DOHH2 (cell line): ENCODE data around the gene PKNOX1.

ENCODE experiments used
- H3F3A ChIP-seq: fragments of 200-600 bp; sonication (generic), shearing (Covaris generic); 2 replicates; pipeline ENCODE4 v1.6.0; 2016; ENCODE audit warnings: antibody characterized with exemption, mild to moderate bottlenecking; ENCODE audit not compliant: control insufficient read depth, insufficient read depth
- H3K27ac ChIP-seq: fragments of 200-600 bp; sonication (generic); 2 replicates; pipeline ENCODE4 v1.5.1; 2014; ENCODE audit warnings: low read depth, mild to moderate bottlenecking, low read length, moderate library complexity
- H3K27me3 ChIP-seq: fragments of 200-600 bp; sonication (generic); 2 replicates; pipeline ENCODE4 v1.6.1; 2014; ENCODE audit warnings: mild to moderate bottlenecking, low read length, mixed read lengths; ENCODE audit not compliant: control insufficient read depth
- H3K36me3 ChIP-seq: fragments of 200-600 bp; sonication (generic); 2 replicates; pipeline ENCODE4 v1.6.1; 2014; ENCODE audit warnings: mild to moderate bottlenecking, low read length, moderate library complexity, mixed read lengths; ENCODE audit not compliant: control insufficient read depth
- H3K4me1 ChIP-seq: fragments of 200-600 bp; sonication (generic); 2 replicates; pipeline ENCODE4 v1.6.1; 2014; ENCODE audit warnings: mild to moderate bottlenecking, low read length, mixed read lengths; ENCODE audit not compliant: control insufficient read depth
- H3K4me2 ChIP-seq: fragments of 200-600 bp; sonication (generic); 2 replicates; pipeline ENCODE4 v1.6.0; 2014; ENCODE audit warnings: mild to moderate bottlenecking, low read length, moderate library complexity
- H3K4me3 ChIP-seq: fragments of 200-600 bp; sonication (generic); 2 replicates; pipeline ENCODE4 v1.5.1; 2014; ENCODE audit warnings: mild to moderate bottlenecking, low read length, mixed read lengths
- H3K79me2 ChIP-seq: fragments of 200-600 bp; sonication (generic); 2 replicates; pipeline ENCODE4 v1.6.1; 2014; ENCODE audit warnings: mild to moderate bottlenecking, low read length, mixed read lengths; ENCODE audit not compliant: control insufficient read depth
- H3K9me2 ChIP-seq: fragments of 200-600 bp; sonication (generic); replicated peaks from 2 replicates; pipeline ENCODE4 v1.6.1; 2014; ENCODE audit warnings: mild to moderate bottlenecking, low read length, mixed read lengths; ENCODE audit not compliant: control insufficient read depth
- H3K9me3 ChIP-seq: fragments of 200-600 bp; sonication (generic); 2 replicates; pipeline ENCODE4 v1.6.1; 2014; ENCODE audit warnings: antibody characterized with exemption, low read length, mixed read lengths; ENCODE audit not compliant: control insufficient read depth, insufficient read depth
- H4K20me1 ChIP-seq: fragments of 200-600 bp; sonication (generic); 2 replicates; pipeline ENCODE4 v1.6.0; 2014; ENCODE audit warnings: low read depth, mild to moderate bottlenecking, antibody characterized with exemption, low read length, moderate library complexity; ENCODE audit not compliant: control insufficient read depth, insufficient read depth
- CTCF ChIP-seq: fragments of 200-600 bp; sonication (generic); IDR thresholded peaks from one replicate; pipeline ENCODE4 v1.5.1; 2014; ENCODE audit warnings: antibody characterized with exemption, mild to moderate bottlenecking, low read depth, low read length; ENCODE audit not compliant: poor library complexity, severe bottlenecking
- EZH2phosphoT487 ChIP-seq: fragments of 200-600 bp; sonication (generic); IDR thresholded peaks from 2 replicates; pipeline ENCODE4 v1.6.1; 2017; ENCODE audit warnings: borderline replicate concordance, mild to moderate bottlenecking, antibody characterized with exemption, low read length, moderate library complexity, mixed read lengths

The PKNOX1 gene

DNA sequence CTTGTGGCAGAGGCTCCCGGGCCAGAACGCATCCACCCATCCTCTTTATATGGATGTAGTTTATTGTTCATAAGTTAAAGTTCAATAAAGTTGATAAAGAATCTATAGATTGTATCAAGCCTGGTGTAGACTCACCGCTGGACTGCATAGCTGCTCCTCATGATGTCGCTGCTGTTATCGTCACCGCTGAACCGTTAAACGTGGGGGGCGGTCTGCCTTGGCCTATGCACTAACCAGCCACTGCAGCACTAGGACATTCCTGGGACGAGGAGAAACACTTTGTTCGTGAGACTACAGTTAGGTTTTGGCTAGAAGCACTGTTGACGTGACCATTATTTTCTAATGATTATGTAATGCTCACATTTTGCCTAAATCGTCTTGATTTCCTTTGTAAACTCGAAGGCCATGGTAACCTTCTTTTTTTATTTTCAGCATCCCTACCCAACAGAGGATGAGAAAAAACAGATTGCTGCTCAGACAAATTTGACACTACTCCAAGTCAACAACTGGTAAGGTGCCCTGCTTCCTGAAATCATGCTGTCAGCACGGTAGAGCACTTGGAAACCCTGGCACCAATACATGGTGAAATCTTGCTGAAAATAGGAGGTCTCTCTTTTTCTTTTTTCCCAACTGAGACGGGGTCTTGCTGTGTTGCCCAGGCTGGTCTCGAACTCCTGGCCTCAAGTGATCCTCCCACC is 50.2 kb downstream of the PKNOX1 start:
- peaks cover 29% of the 10 kb centered on the region for H3K36me3 ChIP-seq
- H3K4me1 ChIP-seq = peaks cover 16% of the 10 kb centered on the region
- no peaks in the 10 kb centered on the region for H3K27me3 ChIP-seq
- no peak overlapping the region for H3K4me3 ChIP-seq
- H3K9me2 ChIP-seq = no peaks in the 10 kb centered on the region
- no peak overlapping the region for H3K27ac ChIP-seq
- H3F3A ChIP-seq = 0 out of 2 replicates have a peak, but pooled peaks cover 3% of the 10 kb centered on the region
- H3K4me2 ChIP-seq = no peak overlapping the region
- H3K79me2 ChIP-seq = no peaks in the 10 kb centered on the region
- no peaks in the 10 kb centered on the region for H4K20me1 ChIP-seq
- TF ChIP-seq CTCF (no peak), EZH2phosphoT487 (no peak)
- no peaks in the 10 kb centered on the region for H3K9me3 ChIP-seq

- Histone ChIP-seq H3K27ac (no peak overlapping the region), H3K79me2 (no peaks in the 10 kb centered on the region), H3K9me3 (no peaks in the 10 kb centered on the region), H3K36me3 (peaks cover 24% of the 10 kb centered on the region), H4K20me1 (no peaks in the 10 kb centered on the region), H3F3A (no peaks in the 10 kb centered on the region), H3K4me1 (peaks cover 5% of the 10 kb centered on the region), H3K4me2 (no peak overlapping the region), H3K27me3 (no peaks in the 10 kb centered on the region), H3K9me2 (no peaks in the 10 kb centered on the region), H3K4me3 (no peak overlapping the region)
- TF ChIP-seq EZH2phosphoT487 = no peak
- no peak for TF ChIP-seq CTCF
Observed at GRCh38 chr21:43025636-43026180, 51.3 kb downstream of the PKNOX1 start.

DNA sequence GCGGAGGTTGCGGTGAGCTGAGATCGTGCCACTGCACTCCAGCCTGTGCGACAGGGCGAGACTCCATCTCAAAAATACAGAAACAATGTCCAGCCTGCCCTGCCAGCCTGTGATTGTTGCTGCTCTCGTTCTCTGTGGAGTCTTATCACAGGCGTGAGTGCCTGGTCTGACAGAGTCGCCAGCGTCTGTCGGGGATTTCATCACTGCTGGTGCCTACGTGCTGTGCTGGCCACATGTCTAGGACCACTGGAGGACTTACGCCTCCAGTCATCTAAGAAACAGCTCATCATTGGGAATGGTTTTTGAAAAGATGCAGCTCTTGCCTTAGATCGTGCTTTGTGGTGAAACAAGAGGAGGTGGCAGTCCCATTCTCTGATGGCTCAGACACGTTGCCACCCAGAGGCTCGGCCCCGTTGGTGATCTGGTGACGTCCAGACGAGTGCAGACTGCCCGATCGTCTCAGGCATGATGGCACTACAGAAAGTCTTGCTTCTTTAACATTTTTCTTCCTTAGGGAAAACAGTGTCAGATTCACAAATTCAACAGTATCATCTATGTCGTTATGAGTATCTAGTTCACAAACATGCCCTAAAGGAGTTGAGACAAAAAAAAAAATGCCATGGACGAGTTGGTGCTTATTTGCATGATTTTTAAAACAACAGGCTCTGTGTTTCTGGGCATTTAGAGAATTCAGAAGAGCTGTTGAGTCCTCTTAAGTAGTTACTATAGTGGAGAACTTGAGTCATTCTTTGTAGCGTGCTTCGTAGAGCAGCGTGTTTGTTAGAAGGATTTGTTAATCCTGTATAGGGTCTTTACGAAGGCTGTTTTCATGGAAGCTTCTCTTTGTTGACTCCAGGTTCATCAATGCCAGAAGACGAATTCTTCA is 53.7 kb downstream of the PKNOX1 start:
- Histone ChIP-seq H3K27ac (no peak overlapping the region), H3K4me2 (no peak overlapping the region), H3K79me2 (no peaks in the 10 kb centered on the region), H4K20me1 (no peaks in the 10 kb centered on the region), H3K4me3 (no peak overlapping the region), H3K36me3 (peaks cover 23% of the 10 kb centered on the region), H3K9me2 (no peaks in the 10 kb centered on the region), H3K4me1 (no peaks in the 10 kb centered on the region), H3F3A (no peaks in the 10 kb centered on the region), H3K27me3 (no peaks in the 10 kb centered on the region), H3K9me3 (no peaks in the 10 kb centered on the region)
- no peak for TF ChIP-seq EZH2phosphoT487
- no peak for TF ChIP-seq CTCF
